B cell (primary cell): ENCODE data around the gene CD274. TPM values are rescaled to one million over a fixed set of nuclear protein-coding genes. Genes with fewer than 3 reads are reported as not detected.

ENCODE experiments used
- ATAC-seq: fragments of 200-7000 bp; cut with Tn5 transposase; one replicate; pipeline ENCODE4 v1.10.0; 2021; ENCODE audit warnings: low read depth, mild to moderate bottlenecking, moderate number of reproducible peaks, moderate library complexity
- CTCF ChIA-PET: fragments of 350-600 bp; sonication (Branson Sonifier 250); formaldehyde crosslinking; loops from one replicate; lab custom pipeline; 2021; ENCODE audit warnings: antibody characterized with exemption, inconsistent platforms; lab: Charles Lee
- POLR2A ChIA-PET: fragments of 350-600 bp; sonication (Branson Sonifier 250); formaldehyde crosslinking; loops from one replicate; lab custom pipeline; 2021; ENCODE audit warnings: antibody characterized with exemption; lab: Charles Lee
- DNase-seq: peaks from one replicate; pipeline ENCODE4 v3.0.0; 2013
- H2AFZ ChIP-seq: 2 replicates; pipeline ENCODE4 v1.6.1; 2012; ENCODE audit warnings: mild to moderate bottlenecking, low read depth, low read length; ENCODE audit not compliant: insufficient read depth, poor library complexity, severe bottlenecking
- H3K27ac ChIP-seq, 2 donors: 1 replicate in 1 of 2; 2 replicates in 1 of 2; pipeline ENCODE4 v1.5.1; 2012 to 2013; ENCODE audit warnings: low read length in 2 of 2, mild to moderate bottlenecking in 2 of 2, moderate library complexity in 1 of 2
- H3K27me3 ChIP-seq, 4 experiments: fragments of 200-600 bp in 1 of 4; sonication (generic) in 1 of 4; replicated peaks in 1 of 4; 1 replicate in 2 of 4; 2 replicates in 2 of 4; pipeline versions ENCODE4 v1.6.1 to v1.7.0; 2013 to 2016; ENCODE audit warnings: low read length in 3 of 4, mild to moderate bottlenecking in 2 of 4, mixed read lengths in 1 of 4, moderate library complexity in 1 of 4; ENCODE audit not compliant: insufficient read depth in 4 of 4, control insufficient read depth in 3 of 4; ENCODE audit errors: control extremely low read depth in 1 of 4
- H3K36me3 ChIP-seq, 2 experiments: replicated peaks in 1 of 2; 1 replicate in 1 of 2; 2 replicates in 1 of 2; pipeline versions ENCODE4 v1.6.1 to v1.7.1; 2013; ENCODE audit warnings: low read length in 1 of 2; ENCODE audit not compliant: insufficient read depth in 2 of 2, control insufficient read depth in 1 of 2; ENCODE audit errors: control extremely low read depth in 1 of 2, extremely low read depth in 1 of 2
- H3K4me1 ChIP-seq, 2 donors: fragments of 200-600 bp in 1 of 2; sonication (generic) in 1 of 2; 1 replicate in 1 of 2; 2 replicates in 1 of 2; pipeline versions ENCODE4 v1.5.1 to v1.6.1; 2013 to 2017; ENCODE audit warnings: low read length in 2 of 2; ENCODE audit not compliant: control insufficient read depth in 2 of 2, insufficient read depth in 2 of 2
- H3K4me2 ChIP-seq: replicated peaks from 2 replicates; pipeline ENCODE3; 2012; ENCODE audit warnings: mild to moderate bottlenecking, low read depth, low read length; ENCODE audit not compliant: poor library complexity, severe bottlenecking
- H3K4me3 ChIP-seq, 5 experiments: fragments of 200-600 bp in 1 of 5; sonication (generic) in 1 of 5; 1 replicate in 3 of 5; 2 replicates in 2 of 5; pipeline versions ENCODE4 v1.5.1 to v1.7.0; 2011 to 2016; ENCODE audit warnings: low read length in 4 of 5, mild to moderate bottlenecking in 4 of 5, low read depth in 2 of 5, control low read depth in 1 of 5, moderate library complexity in 1 of 5; ENCODE audit not compliant: insufficient read depth in 1 of 5; ENCODE audit errors: control extremely low read depth in 1 of 5, extremely low read depth in 1 of 5
- H3K79me2 ChIP-seq: fragments of 200-600 bp; sonication (generic); one replicate; pipeline ENCODE4 v1.6.0; 2016; ENCODE audit warnings: low read length; ENCODE audit not compliant: control insufficient read depth, insufficient read depth
- H3K9ac ChIP-seq: fragments of 200-600 bp; sonication (generic); 2 replicates; pipeline ENCODE4 v1.6.1; 2017; ENCODE audit warnings: mild to moderate bottlenecking, low read length, moderate library complexity
- H3K9me3 ChIP-seq, 3 donors: one replicate each; pipeline versions ENCODE4 v1.6.1 to v1.7.1; 2013; ENCODE audit warnings: low read length in 2 of 3; ENCODE audit not compliant: control insufficient read depth in 2 of 3, insufficient read depth in 1 of 3; ENCODE audit errors: control extremely low read depth in 1 of 3
- H4K20me1 ChIP-seq: 2 replicates; pipeline ENCODE4 v1.6.0; 2012; ENCODE audit warnings: mild to moderate bottlenecking, low read length; ENCODE audit not compliant: insufficient read depth, control insufficient read depth, poor library complexity, severe bottlenecking
- H3K27ac Mint-ChIP-seq: one replicate; pipeline ENCODE4 v1.8.0; 2021; ENCODE audit warnings: mixed read lengths
- H3K27me3 Mint-ChIP-seq: one replicate; pipeline ENCODE4 v1.8.0; 2021; ENCODE audit warnings: mixed read lengths
- H3K4me1 Mint-ChIP-seq: one replicate; pipeline ENCODE4 v1.8.0; 2021; ENCODE audit warnings: mixed read lengths
- H3K4me3 Mint-ChIP-seq: one replicate; pipeline ENCODE4 v1.8.0; 2021; ENCODE audit warnings: mixed read lengths
- H3K9me3 Mint-ChIP-seq: one replicate; pipeline ENCODE4 v1.8.0; 2022; ENCODE audit warnings: mixed read lengths; ENCODE audit not compliant: insufficient read depth
- EZH2 ChIP-seq: IDR thresholded peaks from 2 replicates; pipeline ENCODE4 v1.6.1; 2012; ENCODE audit warnings: borderline replicate concordance, low read depth, mild to moderate bottlenecking, moderate library complexity, low read length; ENCODE audit not compliant: insufficient read depth, poor library complexity, severe bottlenecking
- WGBS: methylation state at CpG from one replicate; pipeline ENCODE4 v1.1.5; 2013; ENCODE audit warnings: missing lambda C conversion rate; ENCODE audit not compliant: insufficient coverage; 5-methylcytosine and 5-hydroxymethylcytosine counted together
- intact Hi-C: fragments of 100-400 bp; cut with micrococcal nuclease; formaldehyde crosslinking; loops from one replicate; pipeline ENCODE4 v1.10.0; 2022
- polyA plus RNA-seq: library from polyadenylated mRNA; depleted of rRNA; stranded (reverse); fragments of >200 nt; gene quantifications from 2 replicates; pipeline ENCODE4 v1.2.3, GENCODE V29; 2012
- total RNA-seq, 2 donors: library from RNA; stranded (reverse); fragments of 120-200 nt in 1 of 2; gene quantifications; 1 replicate in 1 of 2; 2 replicates in 1 of 2; pipeline versions ENCODE4 v1.2.3 to v1.2.4, GENCODE V29; 2013 to 2022
- TF ChIP-seq, protein P1 (sequence below): fragments of 200-600 bp; IDR thresholded peaks from one replicate; pipeline ENCODE4 v1.8.0; 2022; ENCODE audit warnings: antibody characterized with exemption, mild to moderate bottlenecking

Gene CD274
- total and polyA plus RNA-seq, 2 donors (not counting 1 experiment from before 2014, with no cell fraction given), result 1.4 to 7.0 TPM

DNA sequence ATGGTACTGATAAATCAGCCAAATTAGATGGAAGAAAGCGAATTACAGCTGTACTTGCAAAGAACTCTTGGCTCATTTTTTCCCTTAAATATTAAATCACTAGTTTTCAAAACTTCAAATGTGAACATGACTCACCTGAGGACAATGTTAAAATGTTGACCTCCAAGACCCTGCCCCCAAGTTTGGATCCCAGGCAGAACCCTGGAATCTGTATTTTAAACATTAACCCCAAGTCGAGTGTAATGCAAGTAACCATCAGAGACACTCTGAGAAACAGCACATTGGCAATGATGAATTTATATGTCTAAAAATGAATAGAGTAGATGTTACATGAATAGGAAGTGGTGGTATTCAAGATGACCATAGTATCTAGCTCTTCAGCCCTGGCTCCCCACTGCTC, 2.3 kb upstream of the CD274 start:
- Histone ChIP-seq H3K4me2 (no peak overlapping the region), H3K79me2 (no peaks in the 10 kb centered on the region), H2AFZ (no peak overlapping the region), H3K27me3 (no peaks in the 10 kb centered on the region), H3K27ac (no peak overlapping the region), H4K20me1 (no peaks in the 10 kb centered on the region), H3K9me3 (no peaks in the 10 kb centered on the region), H3K36me3 (no peaks in the 10 kb centered on the region), H3K9ac (no peak overlapping the region), H3K4me3 (no peak overlapping the region), H3K4me1 (peaks cover 21 to 26% of the 10 kb centered on the region in 2 donors)
- Mint-ChIP-seq H3K27ac (no peak overlapping the region), H3K27me3 (no peaks in the 10 kb centered on the region), H3K9me3 (no peaks in the 10 kb centered on the region), H3K4me1 (peaks cover 40% of the 10 kb centered on the region), H3K4me3 (no peak overlapping the region)
- POLR2A ChIA-PET, result no interaction called here
- TF ChIP-seq EZH2, result no peak
- TF ChIP-seq, protein P1, sequence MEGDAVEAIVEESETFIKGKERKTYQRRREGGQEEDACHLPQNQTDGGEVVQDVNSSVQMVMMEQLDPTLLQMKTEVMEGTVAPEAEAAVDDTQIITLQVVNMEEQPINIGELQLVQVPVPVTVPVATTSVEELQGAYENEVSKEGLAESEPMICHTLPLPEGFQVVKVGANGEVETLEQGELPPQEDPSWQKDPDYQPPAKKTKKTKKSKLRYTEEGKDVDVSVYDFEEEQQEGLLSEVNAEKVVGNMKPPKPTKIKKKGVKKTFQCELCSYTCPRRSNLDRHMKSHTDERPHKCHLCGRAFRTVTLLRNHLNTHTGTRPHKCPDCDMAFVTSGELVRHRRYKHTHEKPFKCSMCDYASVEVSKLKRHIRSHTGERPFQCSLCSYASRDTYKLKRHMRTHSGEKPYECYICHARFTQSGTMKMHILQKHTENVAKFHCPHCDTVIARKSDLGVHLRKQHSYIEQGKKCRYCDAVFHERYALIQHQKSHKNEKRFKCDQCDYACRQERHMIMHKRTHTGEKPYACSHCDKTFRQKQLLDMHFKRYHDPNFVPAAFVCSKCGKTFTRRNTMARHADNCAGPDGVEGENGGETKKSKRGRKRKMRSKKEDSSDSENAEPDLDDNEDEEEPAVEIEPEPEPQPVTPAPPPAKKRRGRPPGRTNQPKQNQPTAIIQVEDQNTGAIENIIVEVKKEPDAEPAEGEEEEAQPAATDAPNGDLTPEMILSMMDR, result no peak
- ATAC-seq (no peak), DNase-seq (no peak)
- CTCF ChIA-PET, result interaction anchor here (3.0 to 4.0 kb wide), 4 partner anchors 9 to 260 kb away, joined by 27 to 54 read pairs (median 48); partner anchors contain the start of genes INSL6 and PLGRKT
- whole genome bisulfite sequencing, result no CpG with 5 or more reads among the region's 2 CpGs
- intact Hi-C loops, result loop anchor here (10.0 kb wide), 1 partner anchor 113 kb away; the partner anchor contains the start of gene RLN1
